AG08395 (cell line): ENCODE data around the gene KCNK17.

Experiments used
- DNase-seq: peaks from one replicate; pipeline ENCODE4 v3.0.0; 2012; ENCODE audit warnings: mixed read lengths, low spot score

KCNK17 gene

GRCh38 chr6:39335780-39336545 lies 21.7 kb upstream of the KCNK17 start:
- DNase-seq, result peak; percentile 63

GRCh38 chr6:39333644-39334438 lies 19.6 kb upstream of the KCNK17 start:
- DNase-seq, result no peak

- no peak for DNase-seq
These were observed 16.3 kb upstream of the KCNK17 start for GRCh38 chr6:39330476-39330875.

GRCh38 chr6:39330057-39330456 lies 15.8 kb upstream of the KCNK17 start:
- no peak for DNase-seq

GRCh38 chr6:39328066-39328465 lies 13.8 kb upstream of the KCNK17 start:
- no peak for DNase-seq

- DNase-seq, result no peak
These were observed 13.3 kb upstream of the KCNK17 start for GRCh38 chr6:39327507-39327906.

GRCh38 chr6:39322306-39322850 lies 8.2 kb upstream of the KCNK17 start, which contains the start of gene KCNK16:
Gene KCNK16, minus strand, starts transcription at chr6:39322702. Its CDS starts 162 bp downstream, at chr6:39322540.
- DNase-seq, result no peak

GRCh38 chr6:39321761-39322160 lies 7.5 kb upstream of the KCNK17 start:
- DNase-seq, result no peak

GRCh38 chr6:39320363-39320984 lies 6.3 kb upstream of the KCNK17 start:
- no peak for DNase-seq

GRCh38 chr6:39319621-39320362 lies 5.6 kb upstream of the KCNK17 start:
- DNase-seq, result no peak

GRCh38 chr6:39317256-39317655 lies 3.0 kb upstream of the KCNK17 start:
- no peak for DNase-seq

GRCh38 chr6:39313526-39314272 lies 520 bp downstream of the KCNK17 start:
- DNase-seq, result no peak

GRCh38 chr6:39312912-39313525 lies 1.2 kb downstream of the KCNK17 start:
- no peak for DNase-seq

GRCh38 chr6:39310542-39310941 lies 3.7 kb downstream of the KCNK17 start:
- no peak for DNase-seq

GRCh38 chr6:39309942-39310531 lies 4.2 kb downstream of the KCNK17 start:
- DNase-seq, result peak; percentile 91

GRCh38 chr6:39307462-39307861 lies 6.8 kb downstream of the KCNK17 start:
- no peak for DNase-seq

- DNase-seq, result no peak
These were observed 9.3 kb downstream of the KCNK17 start for GRCh38 chr6:39304951-39305350.

GRCh38 chr6:39303425-39304153 lies 10.6 kb downstream of the KCNK17 start:
- DNase-seq, result no peak

- peak; percentile 89 for DNase-seq
These were observed 11.4 kb downstream of the KCNK17 start for GRCh38 chr6:39302669-39303424.
